GM12878 (cell line): ENCODE data around the gene TMEM214. TPM values are rescaled to one million over a fixed set of nuclear protein-coding genes. Genes with fewer than 3 reads are reported as not detected.
A peak's percentile ranks its signal among the peaks of the same experiment; 100 is the strongest.

ENCODE experiments used
- ATAC-seq: fragments of 200-7000 bp; cut with Tn5 transposase; 3 replicates; pipeline ENCODE4 v1.9.1; 2020; ENCODE audit warnings: mild to moderate bottlenecking, moderate library complexity
- BruUV-seq: library from RNA; stranded (reverse); fragments of 400-500 nt; replicated peaks from 2 replicates; lab custom pipeline; 2021; lab: Mats Ljungman, UMichigan
- CTCF ChIA-PET: fragments of 300-600 bp; sonication (Branson Sonifier 250); formaldehyde crosslinking; extraction: SDS; loops from one replicate; lab custom pipeline; 2021; ENCODE audit warnings: inconsistent platforms; lab: Yijun Ruan, JAX
- POLR2A ChIA-PET: fragments of 350-600 bp; formaldehyde crosslinking; extraction: SDS; loops from one replicate; lab custom pipeline; 2021; ENCODE audit warnings: inconsistent platforms; lab: Charles Lee
- RAD21 ChIA-PET: fragments of 300-600 bp; sonication (Branson Sonifier 250); formaldehyde crosslinking; loops from one replicate; lab custom pipeline; 2023; ENCODE audit warnings: antibody characterized with exemption; ENCODE audit not compliant: unreplicated experiment; lab: Charles Lee
- SMC1A ChIA-PET: fragments of 300-600 bp; sonication (Branson Sonifier 250); formaldehyde crosslinking; loops from one replicate; lab custom pipeline; 2023; ENCODE audit not compliant: unreplicated experiment, uncharacterized antibody; lab: Charles Lee
- DNase-seq: peaks from one replicate; pipeline ENCODE4 v3.0.0-alpha.2; 2011; ENCODE audit warnings: low read depth, low spot score
- FAIRE-seq: peaks from 3 replicates; lab custom pipeline; 2011; peaks lifted over from hg19 to GRCh38; lab: Jason Lieb, UNC
- H2AFZ ChIP-seq: 2 replicates; pipeline ENCODE4 v1.6.0; 2011; ENCODE audit warnings: low read depth, low read length, control low read depth; ENCODE audit not compliant: control insufficient read depth
- H3K27ac ChIP-seq: 2 replicates; pipeline ENCODE4 v1.5.1; 2011; ENCODE audit warnings: control low read depth; ENCODE audit not compliant: control insufficient read depth, insufficient read depth
- H3K27me3 ChIP-seq, 2 experiments: replicated peaks in 1 of 2; 2 replicates each; pipeline versions ENCODE4 v1.6.0 to v1.6.1; 2011; ENCODE audit warnings: low read length in 1 of 2; ENCODE audit not compliant: control insufficient read depth in 2 of 2, insufficient read depth in 2 of 2
- H3K36me3 ChIP-seq, 2 experiments: 2 replicates each; pipeline ENCODE4 v1.5.1; 2011; ENCODE audit warnings: low read length in 1 of 2; ENCODE audit not compliant: control insufficient read depth in 2 of 2, insufficient read depth in 2 of 2
- H3K4me1 ChIP-seq: 2 replicates; pipeline ENCODE4 v1.6.1; 2011; ENCODE audit warnings: mild to moderate bottlenecking, low read length, moderate library complexity, mixed read lengths; ENCODE audit not compliant: control insufficient read depth, insufficient read depth
- H3K4me2 ChIP-seq: 2 replicates; pipeline ENCODE4 v1.6.0; 2011; ENCODE audit warnings: control low read depth; ENCODE audit not compliant: control insufficient read depth, insufficient read depth
- H3K4me3 ChIP-seq: fragments of 200-600 bp; sonication (generic); 2 replicates; pipeline ENCODE4 v1.5.1; 2016
- H3K79me2 ChIP-seq: 2 replicates; pipeline ENCODE4 v1.6.0; 2011; ENCODE audit warnings: low read length; ENCODE audit not compliant: control insufficient read depth, insufficient read depth
- H3K9ac ChIP-seq: 2 replicates; pipeline ENCODE4 v1.8.0; 2011; ENCODE audit warnings: low read length, control low read depth, mixed read lengths; ENCODE audit not compliant: control insufficient read depth, insufficient read depth
- H3K9me3 ChIP-seq: replicated peaks from 3 replicates; pipeline ENCODE4 v1.5.1; 2011; ENCODE audit warnings: mild to moderate bottlenecking, low read length; ENCODE audit not compliant: control insufficient read depth, insufficient read depth
- H4K20me1 ChIP-seq: 2 replicates; pipeline ENCODE4 v1.6.0; 2011; ENCODE audit not compliant: control insufficient read depth, insufficient read depth
- ASH2L ChIP-seq: fragments of 300-600, 200-600 bp; sonication (generic); IDR thresholded peaks from 2 replicates; pipeline ENCODE4 v1.6.1; 2017; ENCODE audit warnings: low read depth, mild to moderate bottlenecking, borderline replicate concordance
- EGR1 ChIP-seq, 2 experiments: IDR thresholded peaks; 1 replicate in 1 of 2; 2 replicates in 1 of 2; pipeline ENCODE4 v1.6.1; 2011 to 2012; ENCODE audit warnings: low read depth in 2 of 2, low read length in 2 of 2, borderline replicate concordance in 1 of 2, mild to moderate bottlenecking in 1 of 2, moderate library complexity in 1 of 2
- FOXK2 ChIP-seq: fragments of 450-650 bp; IDR thresholded peaks from 2 replicates; pipeline ENCODE4 v1.6.1; 2017; ENCODE audit warnings: mild to moderate bottlenecking, moderate library complexity
- MEF2A ChIP-seq: IDR thresholded peaks from 2 replicates; pipeline ENCODE4 v1.6.1; 2011; ENCODE audit warnings: low read depth, mild to moderate bottlenecking, low read length, moderate library complexity; ENCODE audit not compliant: insufficient read depth
- NFXL1 ChIP-seq: fragments of 450-650 bp; IDR thresholded peaks from 2 replicates; pipeline ENCODE4 v1.6.1; 2017; ENCODE audit warnings: antibody characterized with exemption, mild to moderate bottlenecking, borderline replicate concordance
- PAX5 ChIP-seq: IDR thresholded peaks from 2 replicates; pipeline ENCODE4 v1.6.1; 2011; ENCODE audit warnings: low read depth, low read length, borderline replicate concordance
- PAX8 ChIP-seq: fragments of 450-650 bp; IDR thresholded peaks from 2 replicates; pipeline ENCODE4 v1.6.1; 2017; ENCODE audit warnings: mild to moderate bottlenecking, moderate library complexity
- SMAD1 ChIP-seq: fragments of 450-650 bp; IDR thresholded peaks from 2 replicates; pipeline ENCODE4 v1.6.1; 2018; ENCODE audit warnings: mild to moderate bottlenecking, low read depth; ENCODE audit not compliant: partially characterized antibody
- SPI1 ChIP-seq: IDR thresholded peaks from 2 replicates; pipeline ENCODE4 v1.6.1; 2011; ENCODE audit warnings: low read depth, mild to moderate bottlenecking, low read length, moderate library complexity, borderline replicate concordance; ENCODE audit not compliant: insufficient read depth
- SRF ChIP-seq, 2 experiments: IDR thresholded peaks; 2 replicates each; pipeline ENCODE4 v1.6.1; 2011; ENCODE audit warnings: low read depth in 2 of 2, low read length in 2 of 2, mild to moderate bottlenecking in 1 of 2, moderate library complexity in 1 of 2
- SUZ12 ChIP-seq: fragments of 200-600 bp; sonication (generic); IDR thresholded peaks from one replicate; pipeline ENCODE4 v1.6.1; 2018; ENCODE audit warnings: antibody characterized with exemption, mild to moderate bottlenecking; ENCODE audit not compliant: unreplicated experiment
- TCF3 ChIP-seq: IDR thresholded peaks from 2 replicates; pipeline ENCODE4 v1.6.1; 2012; ENCODE audit warnings: low read depth, mild to moderate bottlenecking, low read length, borderline replicate concordance; ENCODE audit not compliant: insufficient read depth
- ZNF217 ChIP-seq: fragments of 450-650 bp; IDR thresholded peaks from 2 replicates; pipeline ENCODE4 v1.6.1; 2017; ENCODE audit warnings: antibody characterized with exemption, mild to moderate bottlenecking
- ZNF274 ChIP-seq: IDR thresholded peaks from one replicate; pipeline ENCODE4 v1.8.0; 2011; ENCODE audit not compliant: insufficient read length, insufficient read depth
- ZSCAN29 ChIP-seq: fragments of 450-650 bp; IDR thresholded peaks from 2 replicates; pipeline ENCODE4 v1.6.1; 2017; ENCODE audit warnings: mild to moderate bottlenecking, moderate library complexity
- WGBS: methylation state at CpG from one replicate; pipeline ENCODE4 v1.1.6; 2016; ENCODE audit warnings: low lambda C conversion rate; ENCODE audit not compliant: insufficient replicate concordance, insufficient coverage; ENCODE audit errors: missing lambda C conversion rate; 5-methylcytosine and 5-hydroxymethylcytosine counted together
- in situ Hi-C: fragments of 300-500 bp; cut with MboI; formaldehyde crosslinking; loops from 9 replicates; pipeline ENCODE4 v1.14.3; 2018; ENCODE audit warnings: mixed read lengths
- intact Hi-C: fragments of 100-400 bp; cut with micrococcal nuclease; formaldehyde crosslinking; loops from one replicate; pipeline ENCODE4 v1.14.2; 2022; ENCODE audit not compliant: unreplicated experiment
- polyA plus RNA-seq, 11 experiments: library from polyadenylated mRNA; depleted of rRNA in 4 of 11; unstranded in 6 of 11; stranded (reverse) in 5 of 11; fragments of >200 nt; fragmentation: Nextera tagmentation in 4 of 11; fragmentation: Illumina TruSeq in 1 of 11; extraction: Ambion mirVana in 4 of 11; extraction: Trizol in 1 of 11; gene quantifications; 1 replicate in 1 of 11; 2 replicates in 10 of 11; pipeline versions ENCODE4 v1.2.1 to v1.2.3, GENCODE V29; 2011 to 2016; ENCODE audit warnings: inconsistent platforms in 2 of 11, missing spikeins in 2 of 11, low read depth in 1 of 11
- total RNA-seq, 4 experiments: library from RNA; depleted of rRNA in 3 of 4; stranded (reverse); fragments of >200 nt in 3 of 4; fragmentation: Illumina TruSeq in 1 of 4; extraction: Trizol in 1 of 4; gene quantifications; 2 replicates each; pipeline versions ENCODE4 v1.2.1 to v1.2.3, GENCODE V29; 2013 to 2021
- TF ChIP-seq, protein P1 (sequence below): fragments of 150-350 bp; IDR thresholded peaks from 2 replicates; pipeline ENCODE4 v1.6.1; 2014; ENCODE audit warnings: mild to moderate bottlenecking, low read depth, low read length
- TF ChIP-seq, protein P2 (sequence below): IDR thresholded peaks from 2 replicates; pipeline ENCODE4 v1.6.1; 2011; ENCODE audit warnings: mild to moderate bottlenecking, low read depth, low read length, moderate library complexity; ENCODE audit not compliant: insufficient replicate concordance
- TF ChIP-seq, protein P3 (sequence below): fragments of 450-650 bp; formaldehyde crosslinking; IDR thresholded peaks from 2 replicates; pipeline ENCODE4 v1.5.0; 2022; ENCODE audit warnings: mild to moderate bottlenecking, missing genetic modification characterization

Gene TMEM214
- total and polyA plus RNA-seq, 10 of the 15 experiments (the other 5 are each of a cell fraction or from before 2014, with no cell fraction given): 10.4 to 79.2 (median 45.0) TPM

DNA sequence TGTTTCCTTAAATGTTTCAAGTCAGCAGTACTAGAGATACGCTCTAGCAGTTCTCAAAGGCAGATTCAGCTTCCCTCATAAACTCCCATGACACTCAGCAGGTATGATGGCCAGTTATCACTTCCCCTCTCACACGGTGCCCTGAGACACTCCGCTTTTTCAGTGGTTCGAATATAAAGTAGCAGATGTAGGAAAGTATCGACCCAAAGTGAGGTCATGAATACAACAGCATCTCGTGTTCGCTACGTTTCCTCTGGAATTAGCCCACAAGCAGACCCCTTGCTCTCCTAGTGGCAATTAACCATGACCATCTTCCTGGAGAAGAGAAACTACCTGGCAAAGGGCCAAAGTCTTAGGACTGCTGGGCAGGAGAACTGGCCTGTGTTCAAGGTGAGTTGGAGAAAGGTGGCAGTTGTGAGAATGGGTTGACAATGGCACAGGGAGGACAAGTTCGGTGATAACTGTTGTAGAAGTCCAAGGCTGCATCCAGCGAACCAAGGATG, 9.4 kb downstream of the TMEM214 start:
- Histone ChIP-seq H3K4me3 (no peak overlapping the region), H3K79me2 (no peaks in the 10 kb centered on the region), H3K4me1 (peaks cover 33% of the 10 kb centered on the region), H3K4me2 (peak overlapping the region; percentile 19), H3K27ac (peak overlapping the region; percentile 70), H4K20me1 (no peaks in the 10 kb centered on the region), H2AFZ (0 out of 2 replicates have a peak overlapping the region, but pooled peaks have one; percentile 1), H3K9ac (no peak overlapping the region), H3K36me3 (peaks cover 31 to 32% of the 10 kb centered on the region in 2 experiments), H3K27me3 (no peaks in the 10 kb centered on the region), H3K9me3 (no peaks in the 10 kb centered on the region)
- intact Hi-C loops: no loop called here
- SMC1A ChIA-PET: interaction anchor here (0.7 to 2.8 kb wide), 7 partner anchors 9 to 48 kb away, joined by 3 to 15 read pairs (median 5); partner anchors contain the start of genes AGBL5 and TMEM214
- 24% methylated on average over 10 of the region's 10 CpGs for WGBS
- ATAC-seq (peak; percentile 93), DNase-seq (peak; percentile 69), FAIRE-seq (peak; percentile 91)
- in situ Hi-C loops: no loop called here
- CTCF ChIA-PET: interaction anchor here (1.1 to 5.2 kb wide), 3 partner anchors 8 to 80 kb away, joined by 3 to 26 read pairs (median 6); partner anchors contain the start of gene AGBL5
- RAD21 ChIA-PET: interaction anchor here (1.0 to 4.1 kb wide), 4 partner anchors 9 to 31 kb away, joined by 3 to 31 read pairs (median 4); partner anchors contain the start of genes AGBL5 and OST4
- BruUV-seq: TSS peak; percentile 21
- POLR2A ChIA-PET: interaction anchor here (0.6 to 3.9 kb wide), 5 partner anchors 8 to 41 kb away, joined by 3 to 34 read pairs (median 4); partner anchors contain the start of gene AGBL5
- TF ChIP-seq, protein P1, sequence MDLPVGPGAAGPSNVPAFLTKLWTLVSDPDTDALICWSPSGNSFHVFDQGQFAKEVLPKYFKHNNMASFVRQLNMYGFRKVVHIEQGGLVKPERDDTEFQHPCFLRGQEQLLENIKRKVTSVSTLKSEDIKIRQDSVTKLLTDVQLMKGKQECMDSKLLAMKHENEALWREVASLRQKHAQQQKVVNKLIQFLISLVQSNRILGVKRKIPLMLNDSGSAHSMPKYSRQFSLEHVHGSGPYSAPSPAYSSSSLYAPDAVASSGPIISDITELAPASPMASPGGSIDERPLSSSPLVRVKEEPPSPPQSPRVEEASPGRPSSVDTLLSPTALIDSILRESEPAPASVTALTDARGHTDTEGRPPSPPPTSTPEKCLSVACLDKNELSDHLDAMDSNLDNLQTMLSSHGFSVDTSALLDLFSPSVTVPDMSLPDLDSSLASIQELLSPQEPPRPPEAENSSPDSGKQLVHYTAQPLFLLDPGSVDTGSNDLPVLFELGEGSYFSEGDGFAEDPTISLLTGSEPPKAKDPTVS: no peak
- TF ChIP-seq FOXK2 (no peak), ASH2L (no peak), SRF (IDR thresholded peaks at IDR 0.05; ENCODE audit: low read depth in 2 of 2, low read length in 2 of 2) (no peak), ZSCAN29 (no peak), TCF3 (no peak), PAX5 (no peak), SMAD1 (no peak), MEF2A (0 out of 2 replicates have a peak, but pooled peaks have one; percentile 29), EGR1 (IDR thresholded peaks at IDR 0.05; ENCODE audit: borderline replicate concordance in 1 of 2, low read depth in 2 of 2, low read length in 2 of 2) (0 out of 3 replicates have a peak, but pooled peaks of 1 of the 2 experiments have one; percentile 16), SPI1 (peak; percentile 93), ZNF217 (no peak), PAX8 (no peak), SUZ12 (no peak), NFXL1 (no peak), ZNF274 (no peak)
- TF ChIP-seq, protein P2, sequence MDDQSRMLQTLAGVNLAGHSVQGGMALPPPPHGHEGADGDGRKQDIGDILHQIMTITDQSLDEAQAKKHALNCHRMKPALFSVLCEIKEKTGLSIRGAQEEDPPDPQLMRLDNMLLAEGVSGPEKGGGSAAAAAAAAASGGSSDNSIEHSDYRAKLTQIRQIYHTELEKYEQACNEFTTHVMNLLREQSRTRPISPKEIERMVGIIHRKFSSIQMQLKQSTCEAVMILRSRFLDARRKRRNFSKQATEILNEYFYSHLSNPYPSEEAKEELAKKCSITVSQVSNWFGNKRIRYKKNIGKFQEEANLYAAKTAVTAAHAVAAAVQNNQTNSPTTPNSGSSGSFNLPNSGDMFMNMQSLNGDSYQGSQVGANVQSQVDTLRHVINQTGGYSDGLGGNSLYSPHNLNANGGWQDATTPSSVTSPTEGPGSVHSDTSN: no peak
- TF ChIP-seq, protein P3, sequence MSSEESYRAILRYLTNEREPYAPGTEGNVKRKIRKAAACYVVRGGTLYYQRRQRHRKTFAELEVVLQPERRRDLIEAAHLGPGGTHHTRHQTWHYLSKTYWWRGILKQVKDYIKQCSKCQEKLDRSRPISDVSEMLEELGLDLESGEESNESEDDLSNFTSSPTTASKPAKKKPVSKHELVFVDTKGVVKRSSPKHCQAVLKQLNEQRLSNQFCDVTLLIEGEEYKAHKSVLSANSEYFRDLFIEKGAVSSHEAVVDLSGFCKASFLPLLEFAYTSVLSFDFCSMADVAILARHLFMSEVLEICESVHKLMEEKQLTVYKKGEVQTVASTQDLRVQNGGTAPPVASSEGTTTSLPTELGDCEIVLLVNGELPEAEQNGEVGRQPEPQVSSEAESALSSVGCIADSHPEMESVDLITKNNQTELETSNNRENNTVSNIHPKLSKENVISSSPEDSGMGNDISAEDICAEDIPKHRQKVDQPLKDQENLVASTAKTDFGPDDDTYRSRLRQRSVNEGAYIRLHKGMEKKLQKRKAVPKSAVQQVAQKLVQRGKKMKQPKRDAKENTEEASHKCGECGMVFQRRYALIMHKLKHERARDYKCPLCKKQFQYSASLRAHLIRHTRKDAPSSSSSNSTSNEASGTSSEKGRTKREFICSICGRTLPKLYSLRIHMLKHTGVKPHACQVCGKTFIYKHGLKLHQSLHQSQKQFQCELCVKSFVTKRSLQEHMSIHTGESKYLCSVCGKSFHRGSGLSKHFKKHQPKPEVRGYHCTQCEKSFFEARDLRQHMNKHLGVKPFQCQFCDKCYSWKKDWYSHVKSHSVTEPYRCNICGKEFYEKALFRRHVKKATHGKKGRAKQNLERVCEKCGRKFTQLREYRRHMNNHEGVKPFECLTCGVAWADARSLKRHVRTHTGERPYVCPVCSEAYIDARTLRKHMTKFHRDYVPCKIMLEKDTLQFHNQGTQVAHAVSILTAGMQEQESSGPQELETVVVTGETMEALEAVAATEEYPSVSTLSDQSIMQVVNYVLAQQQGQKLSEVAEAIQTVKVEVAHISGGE (CRISPR knock-in tag): no peak
